Keratinocyte (primary cell): ENCODE data around the gene LACTB.

Source experiments
- CTCF ChIP-seq, 3 experiments: IDR thresholded peaks in 1 of 3; conservative IDR thresholded peaks in 1 of 3; optimal IDR thresholded peaks in 1 of 3; 2 replicates in 2 of 3; 3 replicates in 1 of 3; pipeline versions ENCODE3 to v1.5.1; 2011; ENCODE audit warnings: low read length in 3 of 3, mild to moderate bottlenecking in 3 of 3, moderate library complexity in 2 of 3, control low read depth in 1 of 3, inconsistent platforms in 1 of 3; ENCODE audit not compliant: insufficient read depth in 2 of 3; ENCODE audit errors: extremely low read depth in 1 of 3
- EZH2 ChIP-seq: IDR thresholded peaks from one replicate; pipeline ENCODE4 v1.6.1; 2012; ENCODE audit warnings: inconsistent platforms, mild to moderate bottlenecking, low read length, moderate library complexity

GRCh38 chr15:63072023-63072650 is 49.5 kb upstream of the LACTB start:
- TF ChIP-seq CTCF (optimal IDR thresholded peaks at IDR 0.05 in 1 of 3, IDR thresholded peaks at IDR 0.05 in 1 of 3, conservative IDR thresholded peaks at IDR 0.05 in 1 of 3; ENCODE audit: extremely low read depth in 1 of 3, insufficient read depth in 2 of 3, low read length in 3 of 3) = no peak
- no peak for TF ChIP-seq EZH2
